ENCODE measurements around the gene ITM2B. TPM values are rescaled to one million over a fixed set of nuclear protein-coding genes. Genes with fewer than 3 reads are reported as not detected.

ITM2B gene
- total RNA-seq, 1 experiment from 2014 or later, result 179 TPM

DNA sequence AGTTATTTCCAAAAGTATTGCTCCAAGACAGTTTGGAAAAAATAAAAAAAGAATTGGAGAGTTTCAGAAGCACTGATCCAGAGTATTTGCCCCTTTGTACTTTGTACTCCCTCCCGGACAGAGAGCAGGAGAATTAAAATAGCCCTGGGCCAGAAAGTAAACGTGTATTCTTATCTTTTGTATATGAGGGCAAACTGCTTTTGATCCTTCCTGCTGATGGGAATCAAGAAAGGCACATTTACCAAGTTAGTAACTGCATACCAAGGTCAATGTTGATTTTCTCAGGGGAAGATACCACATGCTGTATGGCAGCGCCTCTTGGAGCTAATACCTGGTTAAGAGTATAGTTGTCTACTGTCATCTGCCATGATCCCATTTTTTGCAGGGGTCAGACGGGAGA is 59.6 kb downstream of the ITM2B start:
- Mint-ChIP-seq H3K27me3 (ENCODE audit: insufficient read depth, unreplicated experiment) (peaks cover 5% of the 10 kb centered on the region), H3K27ac (ENCODE audit: low read depth, unreplicated experiment) (no peak overlapping the region), H3K9me3 (ENCODE audit: unreplicated experiment) (no peaks in the 10 kb centered on the region), H3K4me3 (ENCODE audit: unreplicated experiment) (no peak overlapping the region), H3K36me3 (ENCODE audit: insufficient read depth, unreplicated experiment) (peaks cover under 1% of the 10 kb centered on the region), H3K4me1 (ENCODE audit: insufficient read depth, unreplicated experiment) (no peaks in the 10 kb centered on the region)
- BruUV-seq (replicated peaks), result no TSS peak
- intact Hi-C loops (cut with micrococcal nuclease), result no loop called here
- ChIA-PET CTCF (interaction anchor here (0.5 kb wide), 1 partner anchor 135 kb away, joined by 3 read pairs; no protein-coding TSS in a partner anchor), POLR2A (interaction anchor here (0.9 kb wide), 1 partner anchor 10 kb away, joined by 3 read pairs; no protein-coding TSS in a partner anchor)
- DNase-seq (ENCODE audit: unreplicated experiment), result no peak
- TF ChIP-seq, protein P1, sequence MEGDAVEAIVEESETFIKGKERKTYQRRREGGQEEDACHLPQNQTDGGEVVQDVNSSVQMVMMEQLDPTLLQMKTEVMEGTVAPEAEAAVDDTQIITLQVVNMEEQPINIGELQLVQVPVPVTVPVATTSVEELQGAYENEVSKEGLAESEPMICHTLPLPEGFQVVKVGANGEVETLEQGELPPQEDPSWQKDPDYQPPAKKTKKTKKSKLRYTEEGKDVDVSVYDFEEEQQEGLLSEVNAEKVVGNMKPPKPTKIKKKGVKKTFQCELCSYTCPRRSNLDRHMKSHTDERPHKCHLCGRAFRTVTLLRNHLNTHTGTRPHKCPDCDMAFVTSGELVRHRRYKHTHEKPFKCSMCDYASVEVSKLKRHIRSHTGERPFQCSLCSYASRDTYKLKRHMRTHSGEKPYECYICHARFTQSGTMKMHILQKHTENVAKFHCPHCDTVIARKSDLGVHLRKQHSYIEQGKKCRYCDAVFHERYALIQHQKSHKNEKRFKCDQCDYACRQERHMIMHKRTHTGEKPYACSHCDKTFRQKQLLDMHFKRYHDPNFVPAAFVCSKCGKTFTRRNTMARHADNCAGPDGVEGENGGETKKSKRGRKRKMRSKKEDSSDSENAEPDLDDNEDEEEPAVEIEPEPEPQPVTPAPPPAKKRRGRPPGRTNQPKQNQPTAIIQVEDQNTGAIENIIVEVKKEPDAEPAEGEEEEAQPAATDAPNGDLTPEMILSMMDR (IDR thresholded peaks at IDR 0.05; ENCODE audit: unreplicated experiment), result no peak

DNA sequence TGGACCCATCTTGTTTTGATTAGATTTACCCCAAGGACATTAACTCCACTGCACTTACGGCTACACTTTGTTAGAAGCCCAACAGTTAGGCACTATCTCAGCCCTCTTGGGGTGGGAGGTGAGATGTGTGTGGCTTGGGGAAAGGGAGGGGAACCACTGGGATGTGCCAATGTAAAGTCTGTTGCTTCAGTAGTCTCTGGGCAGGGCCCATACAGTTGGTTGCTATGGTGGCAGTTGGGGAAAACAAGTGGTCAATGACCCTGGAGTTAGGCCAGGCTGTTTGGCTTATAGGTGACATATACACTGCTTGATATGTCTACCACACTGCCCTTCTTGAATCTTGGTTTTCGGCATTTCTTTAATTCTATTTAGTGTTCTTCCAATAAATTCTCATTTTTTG is 61.6 kb downstream of the ITM2B start:
- Mint-ChIP-seq H3K4me3 (ENCODE audit: unreplicated experiment) (no peak overlapping the region), H3K9me3 (ENCODE audit: unreplicated experiment) (no peaks in the 10 kb centered on the region), H3K4me1 (ENCODE audit: insufficient read depth, unreplicated experiment) (no peaks in the 10 kb centered on the region), H3K27ac (ENCODE audit: low read depth, unreplicated experiment) (no peak overlapping the region), H3K36me3 (ENCODE audit: insufficient read depth, unreplicated experiment) (peaks cover 6% of the 10 kb centered on the region), H3K27me3 (ENCODE audit: insufficient read depth, unreplicated experiment) (peaks cover 10% of the 10 kb centered on the region)
- ChIA-PET CTCF (no interaction called here), POLR2A (no interaction called here)
- no TSS peak for BruUV-seq (replicated peaks)
- TF ChIP-seq, protein P1 (IDR thresholded peaks at IDR 0.05; ENCODE audit: unreplicated experiment), result no peak
- no peak for DNase-seq (ENCODE audit: unreplicated experiment)
- intact Hi-C loops (cut with micrococcal nuclease), result no loop called here

- ChIA-PET CTCF (no interaction called here), POLR2A (no interaction called here)
- Mint-ChIP-seq H3K9me3 (ENCODE audit: unreplicated experiment) (no peaks in the 10 kb centered on the region), H3K4me3 (ENCODE audit: unreplicated experiment) (no peak overlapping the region), H3K4me1 (ENCODE audit: insufficient read depth, unreplicated experiment) (no peaks in the 10 kb centered on the region), H3K36me3 (ENCODE audit: insufficient read depth, unreplicated experiment) (peaks cover 6% of the 10 kb centered on the region), H3K27me3 (ENCODE audit: insufficient read depth, unreplicated experiment) (peaks cover 10% of the 10 kb centered on the region), H3K27ac (ENCODE audit: low read depth, unreplicated experiment) (no peak overlapping the region)
- intact Hi-C loops (cut with micrococcal nuclease), result no loop called here
- BruUV-seq (replicated peaks), result no TSS peak
- TF ChIP-seq, protein P1 (IDR thresholded peaks at IDR 0.05; ENCODE audit: unreplicated experiment), result no peak
- DNase-seq (ENCODE audit: unreplicated experiment), result no peak
Observed at GRCh38 chr13:48295271-48295670, 62.3 kb downstream of the ITM2B start.

DNA sequence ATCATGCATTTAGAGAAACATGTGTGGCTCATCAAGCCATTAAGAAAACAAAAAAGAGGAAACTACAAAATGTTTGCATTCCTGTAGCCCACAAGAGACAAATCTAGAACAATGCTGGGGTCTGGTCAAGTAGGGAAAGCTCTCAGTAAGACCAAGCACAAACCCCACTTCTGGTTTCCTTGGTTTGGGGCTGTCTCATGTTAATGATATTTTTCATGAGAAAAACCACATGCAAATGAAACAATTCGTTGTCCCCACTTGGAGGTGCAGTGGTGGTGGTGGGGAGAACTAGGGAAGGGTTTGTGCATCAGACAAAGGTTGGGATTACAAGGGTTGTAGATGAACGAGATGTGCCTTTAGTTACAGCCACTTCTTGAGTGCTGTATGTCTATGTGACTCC is 63.5 kb downstream of the ITM2B start:
- intact Hi-C loops (cut with micrococcal nuclease), result no loop called here
- H3K9me3 Mint-ChIP-seq (ENCODE audit: unreplicated experiment), result no peaks in the 10 kb centered on the region

More for the DNA sequence above, 63.5 kb downstream of the ITM2B start:
- TF ChIP-seq, protein P1 (IDR thresholded peaks at IDR 0.05; ENCODE audit: unreplicated experiment), result no peak
- ChIA-PET POLR2A (no interaction called here), CTCF (interaction anchor here (0.6 kb wide), 1 partner anchor 34 kb away, joined by 3 read pairs; no protein-coding TSS in a partner anchor)
- H3K27ac Mint-ChIP-seq (ENCODE audit: low read depth, unreplicated experiment), result no peak overlapping the region
- peaks cover 6% of the 10 kb centered on the region for H3K36me3 Mint-ChIP-seq (ENCODE audit: insufficient read depth, unreplicated experiment)
- BruUV-seq (replicated peaks), result no TSS peak
- no peaks in the 10 kb centered on the region for H3K4me1 Mint-ChIP-seq (ENCODE audit: insufficient read depth, unreplicated experiment)
- no peak overlapping the region for H3K4me3 Mint-ChIP-seq (ENCODE audit: unreplicated experiment)
- no peak for DNase-seq (ENCODE audit: unreplicated experiment)
- peaks cover 10% of the 10 kb centered on the region for H3K27me3 Mint-ChIP-seq (ENCODE audit: insufficient read depth, unreplicated experiment)
